Activated naive CD4-positive, alpha-beta T cell treated with anti-CD3 and anti-CD28 coated beads, Interleukin-2, amount 50 U/mL, for 16 hours (primary cell): ENCODE data around the gene PCK1.

ENCODE experiments used
- DNase-seq: peaks from one replicate; pipeline ENCODE4 v3.0.0-alpha.2; 2020

The PCK1 gene

DNA sequence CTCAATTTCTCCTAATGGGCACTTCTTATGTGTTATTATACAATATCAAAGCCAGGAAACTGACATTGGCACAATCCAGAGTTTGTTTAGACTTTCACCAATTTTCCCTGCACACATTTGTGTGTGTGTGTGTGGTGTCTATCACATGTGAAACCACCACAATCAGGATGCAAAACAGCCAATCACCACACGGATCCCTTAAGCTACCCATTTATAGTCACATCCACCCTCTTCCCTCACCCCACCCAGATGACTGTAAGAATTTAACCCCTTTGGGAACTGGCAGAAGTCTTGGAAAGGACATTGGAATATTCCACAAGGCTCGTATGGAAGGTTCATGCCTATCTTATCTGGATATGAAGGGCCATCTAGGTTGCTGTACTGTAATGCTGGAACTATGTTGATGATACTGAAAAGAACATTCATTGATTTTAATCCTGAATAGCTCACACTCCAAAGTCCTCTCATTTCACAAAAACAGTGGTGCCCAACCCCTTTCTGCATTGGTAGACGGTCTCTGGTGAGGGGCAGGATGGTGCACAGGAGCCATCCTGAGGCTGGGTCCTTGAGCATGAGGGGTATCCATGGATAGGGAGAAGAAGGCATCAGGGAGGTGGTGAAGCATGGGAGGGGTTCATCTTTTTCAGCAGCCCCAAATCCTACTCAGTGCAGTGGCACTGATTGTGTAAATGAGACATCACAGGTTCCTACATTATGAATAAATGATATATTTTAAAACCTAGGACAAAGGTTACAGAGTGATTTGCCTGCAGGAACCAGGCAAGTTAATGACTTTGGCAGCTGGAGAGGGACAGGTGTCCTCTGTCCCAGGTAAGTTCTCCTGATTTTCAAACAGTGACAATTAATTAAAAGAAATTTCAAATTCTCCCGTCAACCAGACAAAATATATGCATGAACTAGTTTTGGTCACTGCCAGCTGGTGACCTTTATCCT lies 23.9 kb upstream of the PCK1 start:
- DNase-seq: no peak

DNA sequence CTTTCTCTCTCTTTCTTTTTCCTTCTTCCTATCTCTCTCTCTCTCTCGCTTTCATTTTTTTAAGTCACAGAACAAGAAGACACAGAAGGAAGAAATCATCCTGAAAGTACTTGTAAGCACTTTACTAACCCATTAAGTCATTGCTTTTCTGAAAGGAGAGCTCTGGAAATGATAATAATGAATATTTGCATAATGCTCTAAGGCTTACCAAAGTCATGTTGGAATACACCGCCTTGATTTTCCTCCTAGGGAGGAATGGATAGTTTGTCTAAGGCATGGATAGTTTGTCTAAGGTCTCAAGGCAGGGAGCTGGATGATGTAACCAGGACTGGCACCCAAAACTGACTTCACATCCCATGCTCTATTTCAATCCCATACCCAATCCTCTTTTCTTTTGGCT lies 23.1 kb upstream of the PCK1 start:
- no peak for DNase-seq

DNA sequence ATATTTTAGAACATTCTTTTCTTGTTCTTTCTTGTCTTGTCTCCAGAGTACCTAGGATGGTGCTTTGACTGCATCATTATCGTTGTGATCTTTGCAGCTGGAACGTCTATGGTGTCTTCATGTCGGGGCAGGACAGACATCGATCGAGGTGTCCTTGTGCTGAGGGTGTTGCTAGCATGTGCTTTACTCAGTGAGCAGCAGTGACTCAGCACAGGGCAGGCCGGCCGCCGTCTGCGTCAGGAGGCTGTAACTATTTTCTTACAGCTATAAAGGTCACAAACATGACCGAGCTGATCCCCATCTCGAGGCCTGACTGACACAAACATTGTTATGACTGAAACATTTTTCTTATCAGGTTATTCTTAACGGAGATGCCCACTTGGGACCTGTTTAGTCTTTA lies 21.0 kb upstream of the PCK1 start:
- no peak for DNase-seq

DNA sequence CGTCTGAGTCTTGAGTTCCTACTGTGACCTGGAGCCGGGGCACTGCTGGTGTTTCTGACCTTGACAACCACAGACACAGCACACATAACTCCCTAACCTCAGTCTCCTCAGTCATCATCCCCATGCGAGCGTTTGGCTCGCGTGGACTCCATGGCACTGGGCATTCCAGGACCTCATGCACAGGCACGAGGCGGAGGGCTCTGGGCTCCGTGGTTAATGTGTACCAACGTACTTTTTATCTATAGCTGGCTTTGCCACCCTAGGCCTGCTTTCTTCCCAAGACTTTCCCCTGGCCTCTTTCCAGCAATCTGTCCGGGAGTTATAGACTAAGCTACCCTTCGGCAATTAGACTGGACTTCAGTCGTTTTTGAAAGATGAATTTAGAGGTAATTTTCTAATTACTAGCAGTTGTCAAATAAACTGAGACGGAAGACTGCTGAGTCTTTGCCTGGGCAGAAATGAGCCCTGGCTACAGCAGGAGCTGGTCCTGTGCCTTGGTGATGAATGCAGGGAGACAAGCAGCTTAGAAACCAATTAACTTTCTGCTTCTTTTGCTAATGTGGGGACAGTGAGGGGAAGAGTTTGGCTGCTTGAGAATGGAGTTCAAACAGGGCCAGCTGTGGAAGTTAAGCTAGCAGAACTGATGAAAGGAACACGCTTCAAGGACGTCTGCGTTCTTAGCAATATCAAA lies 19.9 kb upstream of the PCK1 start:
- DNase-seq: no peak

DNA sequence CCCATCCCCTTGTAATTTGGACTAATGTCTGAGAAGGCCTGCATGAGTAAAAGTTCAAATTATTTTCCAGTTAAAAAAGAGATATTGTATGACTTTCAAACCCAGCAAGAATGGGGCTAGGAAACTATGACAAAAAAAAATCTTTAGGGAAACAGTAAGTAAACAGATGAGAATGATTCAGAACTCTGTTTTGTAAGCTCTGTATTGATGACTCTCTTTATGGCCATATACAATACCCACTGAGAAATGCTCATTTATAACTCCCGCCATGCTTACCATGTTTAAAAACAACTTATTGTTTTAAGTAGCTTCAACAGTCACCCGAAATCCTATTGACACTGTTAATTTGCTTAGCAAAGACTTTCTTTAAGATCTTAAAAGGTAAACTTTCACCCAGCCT lies 17.2 kb upstream of the PCK1 start:
- DNase-seq: no peak

DNA sequence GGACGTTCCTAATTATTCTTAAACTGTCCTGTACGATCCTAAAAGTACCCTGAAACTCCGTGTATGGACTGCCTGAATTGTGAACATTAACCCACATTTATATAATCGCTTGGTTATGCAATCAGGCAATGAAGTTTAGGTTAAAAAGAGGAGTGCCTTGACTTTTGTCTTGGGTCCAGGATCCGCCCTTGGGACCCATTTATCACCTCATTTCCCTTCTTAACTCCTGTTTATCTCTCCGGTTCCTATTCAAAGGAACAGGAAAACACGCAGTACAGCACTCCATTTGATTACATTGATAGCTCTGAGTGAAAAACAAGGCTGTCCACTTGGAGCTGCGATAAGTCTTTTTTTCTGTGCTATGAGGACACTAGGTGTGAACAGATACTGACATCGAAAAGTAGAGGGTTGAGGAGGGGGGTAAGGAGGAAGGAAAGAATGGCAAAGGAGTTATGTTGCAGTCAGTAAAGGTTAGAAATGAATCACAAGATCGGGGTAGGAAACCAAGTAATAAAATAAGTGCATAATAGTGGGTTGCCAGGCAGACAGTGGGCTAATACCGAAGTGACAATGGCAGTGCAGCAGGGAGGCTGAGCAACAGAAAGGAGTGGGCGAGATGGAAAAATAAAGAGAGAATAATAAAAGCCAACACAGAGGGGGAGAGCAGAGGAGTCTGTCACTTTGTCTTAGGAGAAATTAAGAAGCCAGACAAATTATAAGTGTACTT lies 15.9 kb upstream of the PCK1 start:
- no peak for DNase-seq

DNA sequence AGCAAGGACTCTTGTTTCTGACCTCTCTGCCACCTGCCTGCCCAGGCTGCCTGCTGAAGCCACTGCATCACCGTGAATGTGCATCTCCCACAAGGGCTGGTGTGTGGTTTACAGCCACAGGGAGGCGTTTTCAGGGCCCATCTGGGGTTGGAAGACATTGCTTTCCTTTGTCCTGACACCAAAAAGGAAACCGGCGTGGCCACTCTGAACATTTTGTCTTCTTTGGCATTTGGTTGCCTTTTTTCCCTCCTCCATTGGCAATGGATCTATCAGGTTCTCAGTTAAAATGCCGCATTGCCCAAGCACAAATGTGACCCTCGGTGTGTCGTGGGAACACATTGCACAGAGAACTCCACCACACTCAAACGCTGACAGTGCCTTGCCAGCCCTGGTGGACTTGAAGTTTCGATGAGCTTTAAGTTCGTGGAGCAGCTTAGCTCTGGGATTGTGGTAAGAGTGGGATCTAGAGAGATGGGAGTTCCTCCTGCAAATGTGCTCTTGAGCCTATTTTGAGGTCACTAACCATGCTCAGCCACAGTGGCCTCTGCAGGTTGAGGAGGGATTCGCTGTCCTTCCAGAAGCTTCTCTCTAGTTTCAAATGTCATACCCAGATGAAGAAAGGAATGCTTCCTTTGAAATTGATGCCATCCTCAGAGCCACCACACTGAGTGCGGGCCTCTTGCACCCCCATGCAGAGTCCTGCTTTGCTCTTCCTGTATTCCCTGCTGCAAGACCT lies 14.8 kb upstream of the PCK1 start:
- no peak for DNase-seq

DNA sequence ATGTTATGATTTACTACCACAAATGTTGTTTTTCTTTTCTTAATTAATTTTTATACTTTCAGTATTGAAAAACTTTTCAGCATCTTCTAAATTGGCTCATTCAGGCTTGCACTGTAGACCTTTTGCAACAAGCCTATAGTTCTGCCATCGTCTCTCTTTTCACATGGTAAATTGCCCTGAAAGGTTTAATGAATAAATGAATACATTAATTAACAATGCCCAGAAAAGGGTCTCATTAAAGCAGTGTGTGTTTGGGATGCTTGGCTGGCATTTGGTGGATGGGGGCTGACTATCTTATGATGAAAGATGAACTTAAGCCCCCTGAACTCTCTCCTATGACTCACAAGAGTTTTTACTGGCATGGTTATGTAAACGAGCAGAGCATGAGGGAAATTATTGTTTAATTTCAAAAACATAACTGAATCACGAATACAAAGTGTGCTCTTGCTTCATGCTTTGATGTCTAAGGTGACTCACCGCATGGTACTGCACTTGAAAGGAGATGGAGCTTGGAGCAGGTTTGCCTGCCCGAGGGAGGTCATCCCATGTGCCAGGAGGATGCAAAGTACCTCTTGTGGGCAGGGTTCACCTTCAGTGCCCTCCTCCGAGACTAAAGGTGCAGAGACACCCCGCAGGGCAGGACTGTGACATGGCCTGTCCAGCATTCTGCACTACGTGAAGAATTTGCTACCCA lies 13.8 kb upstream of the PCK1 start:
- no peak for DNase-seq

DNA sequence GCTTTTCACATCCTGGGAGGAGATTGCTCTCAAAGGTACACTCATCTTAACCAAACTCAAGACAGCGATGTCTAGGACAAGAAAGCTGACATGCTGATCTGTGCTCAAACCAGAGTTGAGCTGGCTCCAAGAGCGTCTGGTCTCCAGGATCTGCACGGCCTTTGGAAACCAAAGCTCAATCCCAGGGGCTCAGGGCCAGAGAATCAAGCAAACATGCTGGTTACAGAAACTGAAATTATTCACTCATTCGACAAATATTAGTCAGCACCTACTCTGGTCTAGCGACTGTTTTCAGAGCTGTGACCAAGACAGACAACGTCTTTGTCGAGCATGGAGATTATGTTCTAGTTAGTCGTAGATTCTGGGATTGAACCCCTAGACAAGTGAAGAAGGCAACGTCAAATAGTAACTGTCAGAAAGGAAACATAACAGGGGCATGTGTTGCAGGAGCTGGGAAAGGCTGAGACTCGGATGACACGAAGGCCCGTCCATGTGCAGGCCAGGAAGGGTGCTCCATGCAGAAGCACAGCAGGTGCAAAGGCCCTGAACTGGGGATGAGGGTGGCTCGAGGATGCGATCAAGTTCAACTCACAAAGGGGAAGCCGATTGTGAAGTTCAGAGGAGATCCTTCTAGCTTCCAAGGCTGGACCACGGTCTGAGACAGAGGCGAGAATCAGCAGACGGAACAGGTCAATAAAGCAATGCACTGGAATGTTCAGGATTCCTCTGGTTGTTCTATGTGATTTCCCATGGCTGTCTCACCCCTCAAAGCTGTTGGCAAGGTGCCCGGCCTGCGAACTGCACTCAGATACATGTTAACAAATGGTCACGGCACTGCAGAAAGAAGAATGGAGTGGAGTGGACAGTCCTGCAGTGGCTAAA lies 12.5 kb upstream of the PCK1 start:
- no peak for DNase-seq

DNA sequence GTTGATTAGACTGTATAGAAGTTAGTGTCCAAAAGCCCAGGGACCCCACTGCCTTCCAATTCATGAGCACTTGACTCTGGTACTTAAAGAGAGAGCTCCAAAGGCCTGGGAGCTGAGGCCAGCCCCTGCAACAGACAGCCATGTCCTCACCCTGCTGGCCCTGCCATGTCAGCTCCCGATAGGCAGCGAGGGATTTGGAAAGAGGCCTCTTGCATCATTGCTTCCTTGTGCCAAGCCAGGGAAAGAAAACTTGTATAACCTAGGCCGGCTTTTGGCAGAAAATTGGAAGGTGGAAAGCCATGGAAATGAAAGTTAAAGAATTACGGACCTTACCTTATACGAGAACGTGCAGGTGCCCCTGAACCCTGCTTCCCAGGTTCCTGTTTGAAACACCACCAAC lies 8.4 kb upstream of the PCK1 start:
- no peak for DNase-seq

DNA sequence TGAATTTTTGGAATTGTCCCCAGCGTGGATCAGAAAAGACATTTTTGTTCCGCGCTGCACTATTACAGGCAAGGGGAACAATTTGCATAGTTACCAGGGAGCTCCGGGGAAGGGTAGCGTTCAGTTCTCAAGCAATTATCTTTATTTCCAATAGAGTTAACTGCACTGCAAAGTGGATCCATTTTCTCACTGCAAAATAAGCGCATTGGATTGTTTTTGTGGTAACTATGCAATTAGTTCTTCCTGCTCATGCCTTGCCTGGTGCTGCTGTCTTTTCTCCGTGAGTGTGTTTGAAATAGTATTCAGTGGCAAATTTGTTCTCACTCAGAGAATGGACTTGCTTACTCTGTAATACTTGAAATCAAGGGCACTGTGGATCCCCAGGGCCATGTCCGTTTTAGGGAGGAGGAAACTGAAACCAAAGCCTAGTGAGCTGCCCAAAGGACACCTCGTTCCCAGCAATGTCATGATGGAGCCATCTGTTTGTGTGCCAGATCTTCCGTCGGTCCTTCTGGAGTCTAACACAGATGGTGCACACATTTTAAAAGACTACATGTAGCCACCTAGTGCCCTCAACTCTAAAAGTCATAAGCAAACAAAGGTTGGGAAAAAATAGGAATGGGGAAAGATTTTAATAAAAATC lies 7.4 kb upstream of the PCK1 start:
- DNase-seq: no peak

DNA sequence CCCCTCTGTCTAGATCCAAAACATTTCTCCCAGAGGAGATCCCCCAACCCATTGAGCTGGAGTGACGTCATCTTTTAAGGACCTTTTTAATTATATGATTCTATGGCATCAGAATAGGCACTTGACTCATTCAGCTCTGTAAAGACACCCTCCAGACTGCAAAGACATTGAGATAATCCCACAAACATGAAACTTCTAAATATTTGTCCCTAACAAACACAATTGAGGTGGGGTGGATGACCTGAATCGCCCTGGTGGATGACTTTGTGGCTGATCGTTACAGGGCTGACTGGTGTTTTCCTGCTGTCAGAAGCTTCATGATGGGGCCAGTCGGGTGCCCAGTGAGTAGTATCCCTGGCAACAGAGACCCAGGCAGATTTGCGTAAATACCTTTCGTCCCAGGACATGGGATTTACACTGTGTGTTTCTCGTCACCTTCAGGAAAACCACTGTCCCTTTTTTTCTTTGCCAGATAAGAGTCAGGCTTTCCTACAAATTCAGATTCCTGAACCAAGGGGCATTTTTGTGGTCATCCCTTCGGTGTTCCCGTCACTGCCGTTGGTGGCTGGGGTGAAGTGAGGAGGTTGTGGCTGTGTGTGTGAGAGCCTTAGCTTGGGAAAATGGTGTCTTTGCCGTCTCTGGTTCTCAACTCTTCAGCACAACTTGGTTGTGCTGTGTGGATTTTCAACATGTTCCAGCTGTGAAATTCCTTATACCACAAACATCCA lies 5.3 kb upstream of the PCK1 start:
- DNase-seq: no peak

DNA sequence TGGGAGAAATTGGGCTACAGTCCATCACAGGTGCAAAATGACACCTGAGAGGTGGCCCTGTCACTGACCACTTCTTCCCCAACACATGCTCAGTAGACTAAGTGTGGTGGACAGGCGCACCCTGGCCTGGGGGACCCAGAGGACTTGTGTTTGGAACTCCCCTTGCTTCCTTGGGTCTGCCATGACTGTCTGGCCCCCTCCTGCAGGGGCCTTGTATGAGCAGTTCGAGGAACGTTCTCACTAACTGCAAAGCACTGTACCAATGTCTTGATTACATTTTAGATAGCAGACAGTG lies 4.0 kb upstream of the PCK1 start:
- DNase-seq: no peak

DNA sequence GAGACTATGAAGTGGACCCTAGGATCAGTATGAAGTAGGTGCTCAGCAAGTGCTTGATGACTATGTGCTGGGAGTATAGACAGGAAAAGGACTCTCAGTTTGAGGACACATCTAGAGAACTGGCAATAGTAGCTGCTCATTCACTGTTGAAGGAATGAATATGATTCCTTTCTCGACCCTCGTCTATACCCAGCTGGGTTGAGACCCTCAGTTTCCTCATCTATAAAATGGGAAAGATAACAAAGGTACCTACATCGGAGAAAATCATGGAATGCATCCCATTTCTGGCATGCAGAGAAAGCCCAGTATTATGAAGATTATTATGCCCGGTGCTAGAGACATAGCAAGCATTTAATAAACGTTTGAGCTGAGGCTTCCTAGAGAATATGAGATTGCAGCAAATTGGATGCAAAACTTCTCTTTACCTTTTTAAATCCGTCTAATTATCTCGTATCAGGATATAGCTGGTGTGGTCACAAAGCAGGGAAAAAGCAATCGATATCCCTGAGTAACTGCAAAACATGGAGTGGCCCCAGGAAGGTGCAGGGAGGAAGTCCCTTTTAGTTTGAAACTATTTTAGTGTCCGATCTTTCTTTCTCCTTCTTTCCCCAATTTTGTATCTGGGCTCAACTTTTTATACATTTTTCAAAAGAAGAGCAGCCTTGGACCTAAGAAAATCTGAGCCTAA lies 2.8 kb upstream of the PCK1 start:
- no peak for DNase-seq

DNA sequence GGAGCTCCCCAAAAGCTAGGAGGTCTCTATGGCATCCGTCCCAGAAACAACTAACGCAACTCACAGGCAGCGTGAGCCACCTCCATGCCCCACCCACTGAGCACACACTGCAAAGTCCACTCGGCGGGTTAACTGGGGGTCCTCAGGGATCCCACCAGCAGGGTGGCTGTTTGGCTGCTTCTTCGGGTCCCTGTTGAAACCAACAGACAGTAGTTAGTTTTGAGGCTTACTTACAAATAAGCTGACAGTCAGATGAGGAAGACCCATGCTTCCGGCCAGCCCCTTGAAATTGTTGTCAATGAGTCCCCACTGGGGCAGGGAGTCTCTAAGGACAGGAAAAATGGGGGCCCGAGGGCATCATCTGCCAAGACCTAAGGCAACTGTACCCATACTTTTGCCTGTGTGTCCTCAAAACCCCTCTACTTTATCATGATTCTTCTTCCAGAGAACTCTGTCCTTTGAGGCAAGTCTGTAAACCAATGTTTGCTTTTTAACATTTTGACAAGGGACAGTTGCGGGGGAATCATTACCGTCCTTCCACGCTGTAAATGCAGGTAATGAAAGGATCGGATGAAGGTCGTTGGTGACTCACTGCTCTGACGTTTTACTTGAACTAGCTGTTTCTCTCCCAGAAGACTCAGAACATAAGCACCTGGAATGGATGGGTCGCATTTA lies 2.2 kb upstream of the PCK1 start:
- DNase-seq: no peak

DNA sequence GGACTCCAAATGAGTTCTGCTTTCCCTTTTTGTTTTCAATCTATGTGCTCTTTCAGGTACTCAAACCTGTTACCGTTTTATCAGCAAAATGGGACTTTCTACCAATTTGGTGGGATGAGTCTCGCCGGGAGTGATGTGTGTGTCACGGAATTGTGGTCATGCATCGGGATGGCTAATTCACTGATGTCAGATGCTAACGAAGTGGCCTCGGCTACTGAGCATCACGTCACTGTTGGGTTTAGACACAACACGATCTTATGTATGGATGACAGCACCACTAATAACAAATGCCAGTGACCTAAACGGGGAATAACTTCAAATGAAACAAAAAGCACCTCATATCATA lies 1.6 kb upstream of the PCK1 start:
- no peak for DNase-seq

DNA sequence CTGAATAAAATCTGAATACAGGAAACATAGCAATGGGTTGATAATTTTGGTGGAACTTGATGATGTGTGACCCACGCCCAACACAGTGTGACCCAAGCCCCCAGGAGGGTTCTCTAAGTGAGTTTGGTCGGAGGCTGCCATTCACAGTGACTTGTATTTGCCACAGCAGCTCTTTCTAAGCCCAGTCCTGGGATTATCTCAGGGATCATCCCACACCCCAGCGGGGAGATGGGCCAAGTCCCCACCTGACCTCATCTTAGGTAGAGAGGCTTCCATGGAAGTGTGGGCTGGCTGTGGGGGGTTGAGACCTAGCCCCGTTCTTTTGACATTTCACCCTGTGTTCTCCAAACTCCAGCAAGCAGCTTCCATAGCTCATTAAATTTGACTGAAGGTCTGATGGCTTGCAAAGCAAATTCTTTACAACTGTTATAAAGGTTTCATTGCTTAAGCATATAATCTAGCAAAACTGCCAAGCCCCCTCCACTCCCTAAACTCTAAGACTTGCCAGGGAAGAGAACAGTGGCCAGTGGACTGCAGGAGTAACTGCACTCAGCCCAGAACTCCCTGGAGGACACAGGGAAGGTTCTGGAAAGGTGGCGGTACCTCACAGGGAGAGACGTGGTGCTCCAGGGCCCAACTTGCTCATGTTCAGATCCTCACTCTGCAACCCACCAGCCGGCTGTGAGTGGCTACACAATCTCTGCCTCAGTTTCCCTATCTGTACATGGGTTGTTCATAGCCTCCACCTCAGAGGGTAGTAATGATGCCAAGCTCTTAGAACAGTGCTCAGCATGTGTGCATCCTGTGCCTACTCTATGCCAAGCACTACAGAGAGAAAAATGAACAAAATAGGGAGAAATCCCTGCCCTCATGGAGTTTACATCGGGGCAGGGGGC lies 1.0 kb upstream of the PCK1 start:
- no peak for DNase-seq
